ENCODE measurements around the gene STRIP2.

GRCh38 chr7:129417073-129417472 lies 17.2 kb upstream of the STRIP2 start:
- no peak for TF ChIP-seq CTCF (IDR thresholded peaks at IDR 0.05)
- no peak for TF ChIP-seq POLR2AphosphoS5 (IDR thresholded peaks at IDR 0.05; ENCODE audit: insufficient read depth in 1 of 2, low read depth in 1 of 2)
- no peak for TF ChIP-seq POLR2A (IDR thresholded peaks at IDR 0.05)

Data from vagina (tissue), 2 donors.